A549 (cell line): ENCODE data around the gene GPR21. TPM values are rescaled to one million over a fixed set of nuclear protein-coding genes. Genes with fewer than 3 reads are reported as not detected.

Source experiments
- ATAC-seq, 2 experiments: fragments of 200-7000 bp in 1 of 2; fragments of >200 bp in 1 of 2; cut with Nextera tagmentation in 1 of 2; cut with Tn5 transposase in 1 of 2; 3 replicates each; pipeline versions ENCODE4 v1.8.0 to v1.9.1; 2018 to 2020; ENCODE audit warnings: mild to moderate bottlenecking in 1 of 2, moderate library complexity in 1 of 2
- CTCF ChIA-PET: fragments of 300-600 bp; sonication (Branson Sonifier 250); formaldehyde crosslinking; extraction: SDS; loops from one replicate; lab custom pipeline; 2021; ENCODE audit warnings: antibody characterized with exemption, inconsistent platforms; lab: Yijun Ruan, JAX
- POLR2A ChIA-PET: fragments of 350-600 bp; formaldehyde crosslinking; extraction: SDS; loops from one replicate; lab custom pipeline; 2021; ENCODE audit warnings: antibody characterized with exemption, inconsistent platforms; lab: Yijun Ruan, JAX
- DNase-seq, 2 experiments: peaks; one replicate each; pipeline versions ENCODE4 v3.0.0 to v3.0.0-alpha.2; 2011 to 2016; ENCODE audit warnings: low read depth in 1 of 2, low spot score in 1 of 2
- FAIRE-seq: peaks from 2 replicates; lab custom pipeline; 2011; peaks lifted over from hg19 to GRCh38; lab: Jason Lieb, UNC
- H3K27ac ChIP-seq, 2 experiments: fragments of >200 bp; sonication (Bioruptor Twin); formaldehyde crosslinking; 3 replicates each; pipeline ENCODE4 v1.5.1; 2016 to 2017
- H3K4me1 ChIP-seq: fragments of >200 bp; sonication (Bioruptor Twin); formaldehyde crosslinking; 3 replicates; pipeline ENCODE4 v1.6.1; 2016
- H3K4me2 ChIP-seq: fragments of >200 bp; sonication (Bioruptor Twin); formaldehyde crosslinking; 3 replicates; pipeline ENCODE4 v1.6.1; 2016
- H3K4me3 ChIP-seq: fragments of >200 bp; sonication (Bioruptor Twin); formaldehyde crosslinking; 3 replicates; pipeline ENCODE4 v1.5.1; 2016
- H3K9me3 ChIP-seq: fragments of >200 bp; sonication (Bioruptor Twin); formaldehyde crosslinking; 3 replicates; pipeline ENCODE4 v1.6.1; 2016
- BCL3 ChIP-seq: fragments of >200 bp; sonication (Bioruptor Twin); formaldehyde crosslinking; IDR thresholded peaks from 3 replicates; pipeline ENCODE4 v1.6.1; 2016
- CBX2 ChIP-seq: fragments of 200-600 bp; sonication (generic); IDR thresholded peaks from 2 replicates; pipeline ENCODE4 v1.6.1; 2016; ENCODE audit warnings: low read depth, mild to moderate bottlenecking, borderline replicate concordance
- CTCF ChIP-seq: fragments of >200 bp; sonication (Bioruptor Twin); formaldehyde crosslinking; IDR thresholded peaks from 3 replicates; pipeline ENCODE4 v1.5.1; 2016
- EHMT2 ChIP-seq: fragments of 200-600 bp; sonication (generic); IDR thresholded peaks from 2 replicates; pipeline ENCODE4 v1.6.1; 2016; ENCODE audit warnings: antibody characterized with exemption, low read depth, mild to moderate bottlenecking, moderate library complexity
- EP300 ChIP-seq, 2 experiments: fragments of >200 bp; sonication (Bioruptor Twin); formaldehyde crosslinking; IDR thresholded peaks; 2 replicates in 1 of 2; 3 replicates in 1 of 2; pipeline ENCODE4 v1.6.1; 2016 to 2017
- FOSB ChIP-seq: fragments of 250-450 bp; sonication (Bioruptor Pico); IDR thresholded peaks from 2 replicates; pipeline ENCODE4 v1.5.0; 2020; ENCODE audit warnings: mild to moderate bottlenecking, moderate library complexity
- FOXS1 ChIP-seq: fragments of 250-450 bp; sonication (Bioruptor Pico); IDR thresholded peaks from 2 replicates; pipeline ENCODE4 v1.5.0; 2020; ENCODE audit warnings: mild to moderate bottlenecking, moderate library complexity
- GATA3 ChIP-seq: IDR thresholded peaks from 2 replicates; pipeline ENCODE4 v1.6.1; 2012; ENCODE audit warnings: borderline replicate concordance
- HDAC2 ChIP-seq: fragments of 200-600 bp; sonication (generic); IDR thresholded peaks from 2 replicates; pipeline ENCODE4 v1.6.1; 2016
- HOXB13 ChIP-seq: fragments of 250-450 bp; sonication (Bioruptor Pico); IDR thresholded peaks from 2 replicates; pipeline ENCODE4 v1.5.0; 2020; ENCODE audit warnings: low read depth, mild to moderate bottlenecking, moderate library complexity
- MAFK ChIP-seq: fragments of 450-650 bp; IDR thresholded peaks from 2 replicates; pipeline ENCODE4 v1.6.1; 2014; ENCODE audit not compliant: partially characterized antibody
- MAZ ChIP-seq: fragments of 150-350 bp; IDR thresholded peaks from 2 replicates; pipeline ENCODE4 v1.6.1; 2014; ENCODE audit warnings: antibody characterized with exemption, low read depth, low read length, borderline replicate concordance
- MYC ChIP-seq: IDR thresholded peaks from 2 replicates; pipeline ENCODE4 v1.6.1; 2012; ENCODE audit warnings: mild to moderate bottlenecking, inconsistent platforms, low read length, improper control_type of control experiment, borderline replicate concordance
- NFE2L2 ChIP-seq: fragments of 150-350 bp; conservative IDR thresholded peaks from 2 replicates; pipeline ENCODE4 v1.6.1; 2014; ENCODE audit warnings: low read length
- PHF8 ChIP-seq: fragments of 200-600 bp; sonication (generic); IDR thresholded peaks from 2 replicates; pipeline ENCODE4 v1.6.1; 2016; ENCODE audit warnings: low read depth, mild to moderate bottlenecking, antibody characterized with exemption, moderate library complexity, borderline replicate concordance
- POLR2A ChIP-seq: IDR thresholded peaks from 2 replicates; pipeline ENCODE4 v1.6.1; 2012; ENCODE audit warnings: mild to moderate bottlenecking, low read length
- POLR2AphosphoS2 ChIP-seq: conservative IDR thresholded peaks from 2 replicates; pipeline ENCODE4 v1.6.1; 2012; ENCODE audit warnings: low read length, improper control_type of control experiment, inconsistent platforms
- RARB ChIP-seq: fragments of 250-450 bp; sonication (Bioruptor Pico); IDR thresholded peaks from 2 replicates; pipeline ENCODE4 v1.8.0; 2021; ENCODE audit warnings: mild to moderate bottlenecking, moderate library complexity
- RCOR1 ChIP-seq: fragments of 150-350 bp; IDR thresholded peaks from 2 replicates; pipeline ENCODE4 v1.6.1; 2014; ENCODE audit warnings: antibody characterized with exemption, low read length, low read depth
- RFX5 ChIP-seq: fragments of 450-650 bp; IDR thresholded peaks from 2 replicates; pipeline ENCODE4 v1.7.1; 2014; ENCODE audit warnings: antibody characterized with exemption, mild to moderate bottlenecking, moderate library complexity
- SMC3 ChIP-seq: fragments of >200 bp; sonication (Bioruptor Twin); formaldehyde crosslinking; IDR thresholded peaks from 3 replicates; pipeline ENCODE4 v1.6.1; 2018; ENCODE audit warnings: inconsistent platforms
- TP53 ChIP-seq: fragments of 250-450 bp; sonication (Bioruptor Pico); IDR thresholded peaks from 2 replicates; pipeline ENCODE4 v1.5.0; 2021; ENCODE audit warnings: mild to moderate bottlenecking, moderate library complexity
- WGBS: methylation state at CpG from one replicate; pipeline ENCODE4 v1.1.6; 2017; ENCODE audit errors: missing lambda C conversion rate; 5-methylcytosine and 5-hydroxymethylcytosine counted together
- polyA plus RNA-seq, 4 experiments: library from polyadenylated mRNA; depleted of rRNA in 3 of 4; stranded (reverse); fragments of >200 nt; fragmentation: RNase III in 1 of 4; extraction: RNeasy Plus Mini Kit Qiagen cat#74134 plus additional on column Dnase treatment in 1 of 4; gene quantifications; 2 replicates in 3 of 4; 3 replicates in 1 of 4; pipeline ENCODE4 v1.2.3, GENCODE V29; 2011 to 2017
- TF ChIP-seq, protein P1 (sequence below): fragments of 150-350 bp; IDR thresholded peaks from 2 replicates; pipeline ENCODE4 v1.6.1; 2014; ENCODE audit warnings: low read depth, mild to moderate bottlenecking, low read length

Gene GPR21
- polyA plus RNA-seq, 2 of the 4 experiments (the other 2 are of a cell fraction) = 0.13 TPM; not detected in 1

- POLR2A ChIA-PET = no interaction called here
- WGBS = 88% methylated on average over 1 of the region's 1 CpG
- no peak for TF ChIP-seq FOXS1 (CRISPR knock-in tag)
- TF ChIP-seq TP53 (CRISPR knock-in tag) = no peak
- no peak for TF ChIP-seq CBX2
- no peak for TF ChIP-seq NFE2L2
- no peak for TF ChIP-seq MAFK
- TF ChIP-seq BCL3 = no peak
- TF ChIP-seq CTCF = no peak
- no peak for FAIRE-seq
- Histone ChIP-seq H3K27ac (no peak overlapping the region), H3K9me3 (no peaks in the 10 kb centered on the region), H3K4me2 (no peak overlapping the region), H3K4me1 (peaks cover 4% of the 10 kb centered on the region; the same call in 2 of the 3 replicates), H3K4me3 (no peak overlapping the region)
- CTCF ChIA-PET = no interaction called here
- ATAC-seq = no peak
- no peak for DNase-seq
Observed at GRCh38 chr9:123016631-123017030, 16.8 kb upstream of the GPR21 start.

DNA sequence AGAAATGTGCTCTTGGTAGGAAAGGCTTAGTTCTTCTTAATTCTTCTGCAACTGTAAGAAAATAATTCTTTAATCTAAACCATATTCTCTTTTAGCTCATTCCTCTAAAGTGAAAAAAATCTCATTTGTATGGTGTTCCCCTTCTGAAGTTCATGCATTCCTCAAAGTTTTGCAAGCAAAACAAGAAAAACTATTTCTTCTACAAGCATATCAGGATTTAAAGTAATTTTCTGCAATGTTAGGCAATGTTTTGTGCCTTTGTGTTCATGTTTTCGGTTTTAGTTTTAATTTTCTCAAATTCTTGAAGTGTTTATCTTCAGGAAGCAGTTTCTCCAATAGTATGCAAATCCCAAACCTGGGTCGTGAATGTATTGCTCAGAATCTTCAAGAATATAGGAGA is 12.7 kb upstream of the GPR21 start:
- Histone ChIP-seq H3K27ac (no peak overlapping the region), H3K4me3 (no peak overlapping the region), H3K9me3 (no peaks in the 10 kb centered on the region), H3K4me1 (no peaks in the 10 kb centered on the region), H3K4me2 (no peak overlapping the region)
- DNase-seq (no peak), ATAC-seq (no peak), FAIRE-seq (no peak)
- TF ChIP-seq SMC3 (no peak), FOXS1 (CRISPR knock-in tag) (no peak), GATA3 (no peak), CBX2 (no peak), POLR2A (no peak), HOXB13 (CRISPR knock-in tag) (no peak), EHMT2 (no peak)
- CTCF ChIA-PET = interaction anchor here (1.2 kb wide), 1 partner anchor 27 kb away, joined by 4 read pairs; no protein-coding TSS in a partner anchor
- 70% methylated on average over 2 of the region's 2 CpGs for WGBS
- POLR2A ChIA-PET = no interaction called here

GRCh38 chr9:123026425-123026824 is 7.0 kb upstream of the GPR21 start:
- Histone ChIP-seq H3K27ac (no peak overlapping the region), H3K4me1 (no peaks in the 10 kb centered on the region), H3K4me2 (no peak overlapping the region), H3K9me3 (no peaks in the 10 kb centered on the region), H3K4me3 (no peak overlapping the region)
- DNase-seq = no peak
- ATAC-seq = no peak
- POLR2A ChIA-PET = no interaction called here
- CTCF ChIA-PET = interaction anchor here (0.6 kb wide), 3 partner anchors 10 to 908 kb away, joined by 3 to 4 read pairs (median 4); no protein-coding TSS in a partner anchor
- no peak for TF ChIP-seq MAZ
- TF ChIP-seq POLR2A = no peak
- no peak for TF ChIP-seq RARB (CRISPR knock-in tag)
- TF ChIP-seq RFX5 = no peak
- TF ChIP-seq MYC = no peak
- no peak for TF ChIP-seq POLR2AphosphoS2
- TF ChIP-seq NFE2L2 = no peak
- TF ChIP-seq HDAC2 = no peak
- no peak for TF ChIP-seq FOSB (CRISPR knock-in tag)
- TF ChIP-seq RCOR1 = no peak
- TF ChIP-seq PHF8 = no peak
- TF ChIP-seq MAFK = no peak
- TF ChIP-seq, protein P1, sequence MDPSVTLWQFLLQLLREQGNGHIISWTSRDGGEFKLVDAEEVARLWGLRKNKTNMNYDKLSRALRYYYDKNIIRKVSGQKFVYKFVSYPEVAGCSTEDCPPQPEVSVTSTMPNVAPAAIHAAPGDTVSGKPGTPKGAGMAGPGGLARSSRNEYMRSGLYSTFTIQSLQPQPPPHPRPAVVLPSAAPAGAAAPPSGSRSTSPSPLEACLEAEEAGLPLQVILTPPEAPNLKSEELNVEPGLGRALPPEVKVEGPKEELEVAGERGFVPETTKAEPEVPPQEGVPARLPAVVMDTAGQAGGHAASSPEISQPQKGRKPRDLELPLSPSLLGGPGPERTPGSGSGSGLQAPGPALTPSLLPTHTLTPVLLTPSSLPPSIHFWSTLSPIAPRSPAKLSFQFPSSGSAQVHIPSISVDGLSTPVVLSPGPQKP = no peak
- TF ChIP-seq EP300 (IDR thresholded peaks at IDR 0.05) = no peak
- 92% methylated on average over 1 of the region's 1 CpG for WGBS
- no peak for FAIRE-seq
